Activated B cell treated with CpG ODN at 0.5 μM for 24 hours (primary cell): Measurements from ENCODE around the gene LCP1. TPM values are rescaled to one million over a fixed set of nuclear protein-coding genes. Genes with fewer than 3 reads are reported as not detected.

Experiments used
- ATAC-seq: fragments of 200-7000 bp; cut with Tn5 transposase; one replicate; pipeline ENCODE4 v1.10.0; 2021; ENCODE audit warnings: low read depth, mild to moderate bottlenecking, moderate library complexity
- CTCF ChIA-PET: fragments of 350-600 bp; sonication (Branson Sonifier 250); formaldehyde crosslinking; loops from one replicate; lab custom pipeline; 2021; ENCODE audit warnings: antibody characterized with exemption; lab: Charles Lee
- POLR2A ChIA-PET: fragments of 350-600 bp; sonication (Branson Sonifier 250); formaldehyde crosslinking; loops from one replicate; lab custom pipeline; 2021; ENCODE audit warnings: antibody characterized with exemption; lab: Charles Lee
- DNase-seq: peaks from one replicate; pipeline ENCODE4 v3.0.0; 2022
- H3K27ac Mint-ChIP-seq: one replicate; pipeline ENCODE4 v1.8.0; 2020; ENCODE audit warnings: mixed read lengths
- H3K27me3 Mint-ChIP-seq: one replicate; pipeline ENCODE4 v1.8.0; 2021; ENCODE audit warnings: mixed read lengths
- H3K36me3 Mint-ChIP-seq: one replicate; pipeline ENCODE4 v1.8.0; 2021; ENCODE audit warnings: low read depth, mixed read lengths
- H3K4me1 Mint-ChIP-seq: one replicate; pipeline ENCODE4 v1.8.0; 2021; ENCODE audit warnings: mixed read lengths
- H3K4me3 Mint-ChIP-seq: one replicate; pipeline ENCODE4 v1.8.0; 2020; ENCODE audit warnings: mild to moderate bottlenecking, mixed read lengths
- H3K9me3 Mint-ChIP-seq: one replicate; pipeline ENCODE4 v1.8.0; 2020; ENCODE audit warnings: mixed read lengths
- intact Hi-C: fragments of 100-400 bp; cut with micrococcal nuclease; formaldehyde crosslinking; loops from one replicate; pipeline ENCODE4 v1.15.1; 2024
- total RNA-seq: library from RNA; stranded (reverse); gene quantifications from 2 replicates; pipeline ENCODE4 v1.2.3, GENCODE V29; 2022
- TF ChIP-seq, protein P1 (sequence below): fragments of 200-600 bp; IDR thresholded peaks from one replicate; pipeline ENCODE4 v1.8.0; 2022; ENCODE audit warnings: antibody characterized with exemption, mild to moderate bottlenecking

The LCP1 gene
- total RNA-seq, 1 donor from 2014 or later: 948 TPM

DNA sequence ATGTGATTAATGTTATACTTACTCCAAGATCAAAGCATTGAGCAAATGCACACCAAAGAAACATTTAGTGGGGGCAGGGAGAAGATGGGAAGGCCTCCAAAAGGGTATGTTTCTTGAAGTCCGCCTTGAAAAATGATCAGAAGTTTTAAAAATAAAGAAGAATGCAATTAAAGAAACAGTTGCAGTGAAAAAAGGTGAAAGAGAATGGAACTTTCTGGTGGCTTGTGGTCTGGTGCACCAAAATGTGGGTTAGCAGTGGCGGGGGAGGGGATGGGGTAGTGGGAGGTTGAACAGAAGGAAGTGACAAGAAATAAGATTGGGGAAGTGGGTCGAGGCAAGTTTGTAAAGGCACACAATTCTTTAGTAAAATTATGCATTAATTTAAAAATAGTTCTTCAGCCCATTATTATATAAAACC lies 2.5 kb downstream of the LCP1 start:
- H3K4me3 Mint-ChIP-seq: peak overlapping the region; percentile 99
- no peaks in the 10 kb centered on the region for H3K27me3 Mint-ChIP-seq
- ATAC-seq (peak; percentile 22), DNase-seq (peak; percentile 48)
- peaks cover 81% of the 10 kb centered on the region for H3K4me1 Mint-ChIP-seq
- H3K36me3 Mint-ChIP-seq: peaks cover 58% of the 10 kb centered on the region
- TF ChIP-seq, protein P1, sequence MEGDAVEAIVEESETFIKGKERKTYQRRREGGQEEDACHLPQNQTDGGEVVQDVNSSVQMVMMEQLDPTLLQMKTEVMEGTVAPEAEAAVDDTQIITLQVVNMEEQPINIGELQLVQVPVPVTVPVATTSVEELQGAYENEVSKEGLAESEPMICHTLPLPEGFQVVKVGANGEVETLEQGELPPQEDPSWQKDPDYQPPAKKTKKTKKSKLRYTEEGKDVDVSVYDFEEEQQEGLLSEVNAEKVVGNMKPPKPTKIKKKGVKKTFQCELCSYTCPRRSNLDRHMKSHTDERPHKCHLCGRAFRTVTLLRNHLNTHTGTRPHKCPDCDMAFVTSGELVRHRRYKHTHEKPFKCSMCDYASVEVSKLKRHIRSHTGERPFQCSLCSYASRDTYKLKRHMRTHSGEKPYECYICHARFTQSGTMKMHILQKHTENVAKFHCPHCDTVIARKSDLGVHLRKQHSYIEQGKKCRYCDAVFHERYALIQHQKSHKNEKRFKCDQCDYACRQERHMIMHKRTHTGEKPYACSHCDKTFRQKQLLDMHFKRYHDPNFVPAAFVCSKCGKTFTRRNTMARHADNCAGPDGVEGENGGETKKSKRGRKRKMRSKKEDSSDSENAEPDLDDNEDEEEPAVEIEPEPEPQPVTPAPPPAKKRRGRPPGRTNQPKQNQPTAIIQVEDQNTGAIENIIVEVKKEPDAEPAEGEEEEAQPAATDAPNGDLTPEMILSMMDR: no peak
- ChIA-PET POLR2A (interaction anchor here (8.5 kb wide), 1 partner anchor 10 kb away, joined by 247 read pairs; no protein-coding TSS in a partner anchor), CTCF (interaction anchor here (0.9 to 4.4 kb wide), 4 partner anchors 9 to 110 kb away, joined by 3 to 28 read pairs (median 4); no protein-coding TSS in a partner anchor)
- intact Hi-C loops: no loop called here
- peak overlapping the region; percentile 98 for H3K27ac Mint-ChIP-seq
- no peaks in the 10 kb centered on the region for H3K9me3 Mint-ChIP-seq

DNA sequence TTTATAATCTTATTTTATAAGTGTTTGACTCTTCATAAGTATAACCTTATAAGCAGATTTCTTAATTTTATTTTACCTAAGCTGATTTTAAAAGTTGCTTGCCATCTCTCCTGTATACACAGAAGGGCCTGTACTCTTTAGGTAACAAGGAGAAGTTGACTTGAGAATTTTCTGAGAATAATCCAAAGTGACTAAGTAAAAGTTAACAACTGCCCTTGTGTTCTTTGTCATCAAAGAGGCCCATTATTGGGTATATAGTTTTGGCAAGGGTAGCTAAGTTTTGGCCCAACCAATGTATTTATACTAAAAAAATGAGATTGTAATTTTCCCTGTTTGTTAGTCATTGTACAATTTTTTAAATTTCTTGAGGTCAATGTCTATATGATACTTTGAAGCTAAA lies 3.2 kb downstream of the LCP1 start:
- DNase-seq (no peak), ATAC-seq (no peak)
- no peaks in the 10 kb centered on the region for H3K27me3 Mint-ChIP-seq
- no peaks in the 10 kb centered on the region for H3K9me3 Mint-ChIP-seq
- peaks cover 81% of the 10 kb centered on the region for H3K4me1 Mint-ChIP-seq
- peak overlapping the region; percentile 98 for H3K27ac Mint-ChIP-seq
- peaks cover 65% of the 10 kb centered on the region for H3K36me3 Mint-ChIP-seq
- TF ChIP-seq, protein P1: no peak
- POLR2A ChIA-PET: interaction anchor here (8.5 kb wide), 1 partner anchor 10 kb away, joined by 247 read pairs; no protein-coding TSS in a partner anchor
- H3K4me3 Mint-ChIP-seq: peak overlapping the region; percentile 99
- CTCF ChIA-PET: interaction anchor here (0.9 to 4.4 kb wide), 4 partner anchors 8 to 111 kb away, joined by 3 to 28 read pairs (median 4); no protein-coding TSS in a partner anchor
- intact Hi-C loops: no loop called here

DNA sequence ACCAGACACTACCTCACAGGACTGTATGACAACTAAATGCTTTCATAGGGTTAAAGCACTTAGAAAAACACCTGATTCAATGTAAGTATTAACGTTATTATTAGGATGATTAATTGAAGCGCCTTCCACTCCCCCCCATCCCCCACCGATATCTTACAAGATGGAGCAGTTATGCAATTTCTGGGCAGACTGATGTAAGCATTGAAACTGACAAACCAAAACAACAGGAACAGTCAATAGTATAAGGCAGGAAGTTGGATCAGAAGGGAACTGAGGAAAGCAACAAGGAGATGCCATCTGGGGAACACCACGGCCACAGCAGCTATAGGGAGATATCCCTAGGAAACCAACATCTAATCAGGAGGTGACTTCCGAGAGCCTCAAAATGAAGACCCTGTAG lies 3.8 kb downstream of the LCP1 start:
- H3K4me3 Mint-ChIP-seq: peak overlapping the region; percentile 99
- H3K36me3 Mint-ChIP-seq: peaks cover 72% of the 10 kb centered on the region
- no peak for DNase-seq
- H3K27ac Mint-ChIP-seq: peak overlapping the region; percentile 69
- TF ChIP-seq, protein P1: no peak
- intact Hi-C loops: no loop called here
- peaks cover 81% of the 10 kb centered on the region for H3K4me1 Mint-ChIP-seq
- no peaks in the 10 kb centered on the region for H3K9me3 Mint-ChIP-seq
- ChIA-PET POLR2A (interaction anchor here (8.5 kb wide), 1 partner anchor 9 kb away, joined by 247 read pairs; no protein-coding TSS in a partner anchor), CTCF (interaction anchor here (1.2 to 4.4 kb wide), 3 partner anchors 10 to 112 kb away, joined by 3 to 28 read pairs (median 4); no protein-coding TSS in a partner anchor)
- H3K27me3 Mint-ChIP-seq: no peaks in the 10 kb centered on the region
- ATAC-seq: no peak

DNA sequence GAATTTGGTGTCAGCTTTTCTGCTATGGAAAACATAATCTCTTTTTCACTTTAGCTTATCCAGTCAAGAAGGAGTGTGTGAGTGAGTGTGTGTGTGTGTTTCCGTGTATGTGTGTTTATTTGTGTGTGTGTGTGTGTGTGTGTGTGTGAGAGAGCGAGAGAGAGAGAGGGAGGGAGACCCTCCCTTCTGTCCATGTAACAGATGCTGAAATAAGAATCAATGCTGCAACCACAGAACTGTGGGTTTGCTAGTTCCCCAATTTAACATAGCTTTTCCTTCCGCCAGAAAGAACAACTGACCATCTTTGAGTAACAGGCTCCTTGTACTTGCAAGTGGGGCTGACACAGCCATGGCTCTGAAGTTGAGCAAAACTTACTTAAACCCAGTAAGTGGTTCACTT lies 5.2 kb downstream of the LCP1 start:
- DNase-seq (no peak), ATAC-seq (peak; percentile 46)
- Mint-ChIP-seq H3K27me3 (no peaks in the 10 kb centered on the region), H3K4me3 (peak overlapping the region; percentile 99), H3K9me3 (no peaks in the 10 kb centered on the region), H3K27ac (peak overlapping the region; percentile 69), H3K4me1 (peaks cover 82% of the 10 kb centered on the region), H3K36me3 (peaks cover 77% of the 10 kb centered on the region)
- intact Hi-C loops: loop anchor here (1.0 kb wide), 1 partner anchor 8 kb away; no protein-coding TSS in a partner anchor
- ChIA-PET CTCF (interaction anchor here (0.6 to 4.4 kb wide), 4 partner anchors 9 to 17 kb away, joined by 4 to 28 read pairs (median 11); no protein-coding TSS in a partner anchor), POLR2A (interaction anchor here (0.7 to 8.5 kb wide), 7 partner anchors 8 to 224 kb away, joined by 3 to 247 read pairs (median 3); no protein-coding TSS in a partner anchor)
- TF ChIP-seq, protein P1: no peak

DNA sequence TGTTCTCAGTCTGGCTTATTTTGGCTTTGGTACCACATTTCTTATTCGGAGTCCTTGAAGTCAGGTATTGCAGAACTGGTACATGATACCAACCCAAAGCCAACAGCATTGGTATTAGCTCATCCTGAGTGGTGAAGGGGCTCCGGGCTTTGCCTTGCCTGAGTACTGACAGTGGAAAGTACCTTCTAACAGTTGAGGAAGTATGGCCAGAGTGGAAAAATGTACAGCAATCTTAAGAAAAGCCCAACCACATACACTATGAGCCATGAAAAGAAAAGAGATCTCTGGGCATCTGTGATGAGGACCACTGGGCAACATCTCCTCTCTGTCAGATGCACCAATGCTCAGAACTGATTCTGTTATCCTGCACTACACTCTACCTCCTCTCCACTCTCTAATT lies 8.3 kb downstream of the LCP1 start:
- intact Hi-C loops: no loop called here
- H3K4me3 Mint-ChIP-seq: peak overlapping the region; percentile 72
- H3K4me1 Mint-ChIP-seq: peaks cover 98% of the 10 kb centered on the region
- no peaks in the 10 kb centered on the region for H3K9me3 Mint-ChIP-seq
- ChIA-PET CTCF (interaction anchor here (0.7 to 1.7 kb wide), 3 partner anchors 8 to 15 kb away, joined by 3 to 5 read pairs (median 4); no protein-coding TSS in a partner anchor), POLR2A (interaction anchor here (1.1 to 11.8 kb wide), 3 partner anchors 6 to 15 kb away, joined by 3 to 247 read pairs (median 6); partner anchors contain the start of gene LCP1)
- H3K27ac Mint-ChIP-seq: peak overlapping the region; percentile 85
- DNase-seq: no peak
- TF ChIP-seq, protein P1: no peak
- H3K36me3 Mint-ChIP-seq: peaks cover 87% of the 10 kb centered on the region
- no peaks in the 10 kb centered on the region for H3K27me3 Mint-ChIP-seq
- ATAC-seq: peak; percentile 64
